Fibroblast of lung (primary cell): ENCODE measurements around the gene MORN4. TPM values are rescaled to one million over a fixed set of nuclear protein-coding genes. Genes with fewer than 3 reads are reported as not detected.
"Not testable (repeated sequence)": the region's sequence is repeated elsewhere in the genome, so short reads cannot be mapped to it uniquely, and the experiment has no call there.

ENCODE experiments used
- DNase-seq, 2 donors: peaks; one replicate each; pipeline versions ENCODE4 v3.0.0 to v3.0.0-alpha.2; 2010; ENCODE audit warnings: low read depth in 2 of 2
- H2AFZ ChIP-seq: 2 replicates; pipeline ENCODE4 v1.5.1; 2012; ENCODE audit warnings: low read length, control low read depth, inconsistent platforms
- H3K27ac ChIP-seq: 2 replicates; pipeline ENCODE4 v1.5.1; 2011; ENCODE audit warnings: low read length, control low read depth; ENCODE audit not compliant: insufficient read depth
- H3K27me3 ChIP-seq: 2 replicates; pipeline ENCODE4 v1.5.1; 2011; ENCODE audit warnings: mild to moderate bottlenecking, low read length; ENCODE audit not compliant: control insufficient read depth, insufficient read depth
- H3K36me3 ChIP-seq: 2 replicates; pipeline ENCODE4 v1.5.1; 2011; ENCODE audit warnings: low read length; ENCODE audit not compliant: control insufficient read depth, insufficient read depth
- H3K4me1 ChIP-seq: 2 replicates; pipeline ENCODE4 v1.5.1; 2011; ENCODE audit warnings: low read length; ENCODE audit not compliant: control insufficient read depth, insufficient read depth; ENCODE audit errors: extremely low read depth
- H3K4me2 ChIP-seq: 2 replicates; pipeline ENCODE4 v1.5.1; 2011; ENCODE audit warnings: low read length, control low read depth; ENCODE audit not compliant: insufficient read depth; ENCODE audit errors: extremely low read depth
- H3K4me3 ChIP-seq, 4 experiments: fragments of 200-600 bp in 1 of 4; sonication (generic) in 1 of 4; replicated peaks in 1 of 4; 2 replicates each; pipeline ENCODE4 v1.5.1; 2011 to 2016; ENCODE audit warnings: low read length in 4 of 4, low read depth in 3 of 4, mild to moderate bottlenecking in 3 of 4, control low read depth in 2 of 4, inconsistent platforms in 1 of 4, mixed read lengths in 1 of 4; ENCODE audit not compliant: insufficient read depth in 1 of 4; ENCODE audit errors: control extremely low read depth in 1 of 4
- H3K79me2 ChIP-seq: 2 replicates; pipeline ENCODE4 v1.5.1; 2012; ENCODE audit warnings: mild to moderate bottlenecking, low read length, inconsistent platforms; ENCODE audit not compliant: control insufficient read depth, insufficient read depth
- H3K9ac ChIP-seq: 2 replicates; pipeline ENCODE4 v1.5.1; 2011; ENCODE audit warnings: mild to moderate bottlenecking, low read length, control low read depth; ENCODE audit not compliant: insufficient read depth
- H3K9me3 ChIP-seq: 2 replicates; pipeline ENCODE4 v1.5.1; 2012; ENCODE audit warnings: low read depth, low read length; ENCODE audit not compliant: control insufficient read depth, insufficient read depth
- H4K20me1 ChIP-seq: 2 replicates; pipeline ENCODE4 v1.5.1; 2011; ENCODE audit warnings: low read length; ENCODE audit not compliant: control insufficient read depth, insufficient read depth; ENCODE audit errors: extremely low read depth
- EZH2 ChIP-seq: IDR thresholded peaks from 2 replicates; pipeline ENCODE4 v1.5.1; 2012; ENCODE audit warnings: low read length, control low read depth, mild to moderate bottlenecking; ENCODE audit errors: missing control alignments
- polyA plus RNA-seq, 2 donors: library from polyadenylated mRNA; depleted of rRNA in 1 of 2; stranded (reverse) in 1 of 2; unstranded in 1 of 2; fragments of >200 nt; gene quantifications; 2 replicates each; pipeline ENCODE4 v1.2.1, GENCODE V29; 2011 to 2012; ENCODE audit warnings: missing spikeins in 1 of 2
- total RNA-seq: library from RNA; depleted of rRNA; stranded (reverse); fragments of >200 nt; gene quantifications from 2 replicates; pipeline ENCODE4 v1.2.1, GENCODE V29; 2014
- TF ChIP-seq, protein P1 (sequence below), 2 donors: IDR thresholded peaks in 1 of 2; conservative IDR thresholded peaks in 1 of 2; 1 replicate in 1 of 2; 2 replicates in 1 of 2; pipeline ENCODE4 v1.5.1; 2011 to 2012; ENCODE audit warnings: low read length in 2 of 2, control low read depth in 1 of 2, inconsistent platforms in 1 of 2, low read depth in 1 of 2, mild to moderate bottlenecking in 1 of 2

Gene MORN4
- total and polyA plus RNA-seq, 2 donors (not counting 1 experiment from before 2014, with no cell fraction given), result 13.2 to 13.4 TPM

DNA sequence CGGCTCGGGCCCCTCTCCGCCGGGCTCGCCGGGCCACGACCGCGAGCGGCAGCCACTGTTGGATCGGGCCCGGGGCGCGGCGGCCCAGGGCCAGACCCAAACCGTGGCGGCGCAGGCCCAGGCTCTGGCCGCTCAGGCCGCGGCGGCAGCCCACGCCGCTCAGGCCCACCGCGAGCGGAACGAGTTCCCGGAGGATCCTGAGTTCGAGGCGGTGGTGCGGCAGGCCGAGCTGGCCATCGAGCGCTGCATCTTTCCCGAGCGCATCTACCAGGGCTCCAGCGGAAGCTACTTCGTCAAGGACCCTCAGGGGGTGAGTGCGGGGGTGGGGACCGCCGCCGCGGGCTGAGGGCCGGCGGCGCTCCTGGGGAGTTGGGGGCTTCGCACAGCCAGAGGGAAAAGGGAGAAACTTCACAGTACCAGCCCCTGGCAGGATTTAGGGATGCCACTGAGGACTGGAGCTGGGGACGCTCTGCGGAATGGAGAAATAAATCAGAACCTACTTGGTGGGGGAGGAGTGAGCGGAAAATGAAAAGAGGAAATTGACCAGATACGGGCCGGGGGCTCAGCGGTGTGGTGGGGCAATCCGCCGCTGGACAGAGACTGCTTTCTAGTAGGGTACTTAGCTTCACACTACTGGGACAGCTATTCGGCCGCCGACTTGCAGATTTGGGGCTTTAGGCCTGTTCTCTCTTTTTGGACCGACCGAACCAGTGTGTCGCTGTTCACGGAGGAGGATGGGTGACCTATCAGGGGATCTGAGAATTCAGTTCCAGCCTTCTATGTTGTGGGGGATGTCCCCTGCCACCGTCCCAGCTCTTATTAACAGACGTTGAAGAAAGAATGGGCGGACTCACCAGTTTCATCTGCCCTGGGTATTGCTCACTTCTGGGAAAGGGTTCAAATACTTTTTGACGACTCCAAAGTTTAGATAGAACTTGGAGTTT is 7.8 kb upstream of the MORN4 start:
- peak; percentile 53 to 75 for DNase-seq
- peak overlapping the region; percentile 95 for H3K27ac ChIP-seq
- peaks cover 44% of the 10 kb centered on the region for H3K79me2 ChIP-seq
- peak overlapping the region; percentile 94 for H3K9ac ChIP-seq
- no peaks in the 10 kb centered on the region for H4K20me1 ChIP-seq
- TF ChIP-seq EZH2, result no peak
- H3K36me3 ChIP-seq, result peaks cover 3% of the 10 kb centered on the region
- peak overlapping the region; percentile 85 for H3K4me2 ChIP-seq
- peak overlapping the region; percentile 69 to 99 (median 90) for H3K4me3 ChIP-seq
- no peaks in the 10 kb centered on the region for H3K27me3 ChIP-seq
- peak overlapping the region; percentile 51 for H2AFZ ChIP-seq
- H3K4me1 ChIP-seq, result peaks cover 2% of the 10 kb centered on the region
- H3K9me3 ChIP-seq, result no peaks in the 10 kb centered on the region

DNA sequence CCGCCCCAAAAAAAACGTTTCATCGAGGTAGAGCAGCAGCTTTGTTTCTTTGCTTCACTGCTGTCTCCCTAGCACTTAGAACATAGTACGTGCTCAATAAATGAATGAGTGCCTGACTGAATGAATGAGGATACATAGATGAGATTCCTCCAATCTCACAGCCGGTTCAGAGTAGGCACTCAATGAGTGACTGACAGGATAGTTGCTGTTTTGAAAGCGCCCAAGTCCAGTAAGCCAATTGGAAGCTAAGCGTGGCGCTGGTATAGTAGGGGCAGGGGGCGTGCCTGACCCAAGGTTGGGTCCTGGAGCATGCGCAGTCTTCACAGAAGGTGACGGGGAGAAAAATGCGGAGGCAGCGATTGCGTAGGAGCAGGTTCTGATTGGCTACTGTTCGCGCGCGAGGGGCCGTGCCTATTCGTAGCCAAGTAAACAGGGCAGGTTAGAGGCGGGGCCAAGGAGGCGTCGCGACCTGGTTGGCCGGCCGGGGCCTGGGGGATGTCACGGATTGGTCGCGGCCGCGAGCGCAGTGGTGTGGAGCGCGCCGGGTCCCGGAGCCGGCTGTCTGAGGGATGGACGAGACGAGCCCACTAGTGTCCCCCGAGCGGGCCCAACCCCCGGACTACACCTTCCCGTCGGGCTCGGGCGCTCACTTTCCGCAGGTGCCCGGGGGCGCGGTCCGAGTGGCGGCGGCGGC is 7.0 kb upstream of the MORN4 start, which contains the start of gene PI4K2A:
TSS of gene PI4K2A (plus strand) at position 498 of the 694 bp plus-strand sequence. CDS start at position 570, 72 bp downstream.
- Histone ChIP-seq H3K27ac (peak within 1 kb of the TSS; percentile 95), H3K36me3 (peaks cover 3% of the 10 kb centered on the region), H3K9me3 (no peaks in the 10 kb centered on the region), H3K27me3 (no peaks in the 10 kb centered on the region), H4K20me1 (no peaks in the 10 kb centered on the region), H3K4me2 (peak within 1 kb of the TSS; percentile 85), H3K9ac (peak within 1 kb of the TSS; percentile 94), H2AFZ (peak within 1 kb of the TSS; percentile 82), H3K79me2 (peaks cover 39% of the 10 kb centered on the region), H3K4me3 (peak within 1 kb of the TSS; percentile 69 to 99 (median 90)), H3K4me1 (peaks cover 2% of the 10 kb centered on the region)
- DNase-seq, result peak; percentile 98 to 99
- TF ChIP-seq, protein P1, sequence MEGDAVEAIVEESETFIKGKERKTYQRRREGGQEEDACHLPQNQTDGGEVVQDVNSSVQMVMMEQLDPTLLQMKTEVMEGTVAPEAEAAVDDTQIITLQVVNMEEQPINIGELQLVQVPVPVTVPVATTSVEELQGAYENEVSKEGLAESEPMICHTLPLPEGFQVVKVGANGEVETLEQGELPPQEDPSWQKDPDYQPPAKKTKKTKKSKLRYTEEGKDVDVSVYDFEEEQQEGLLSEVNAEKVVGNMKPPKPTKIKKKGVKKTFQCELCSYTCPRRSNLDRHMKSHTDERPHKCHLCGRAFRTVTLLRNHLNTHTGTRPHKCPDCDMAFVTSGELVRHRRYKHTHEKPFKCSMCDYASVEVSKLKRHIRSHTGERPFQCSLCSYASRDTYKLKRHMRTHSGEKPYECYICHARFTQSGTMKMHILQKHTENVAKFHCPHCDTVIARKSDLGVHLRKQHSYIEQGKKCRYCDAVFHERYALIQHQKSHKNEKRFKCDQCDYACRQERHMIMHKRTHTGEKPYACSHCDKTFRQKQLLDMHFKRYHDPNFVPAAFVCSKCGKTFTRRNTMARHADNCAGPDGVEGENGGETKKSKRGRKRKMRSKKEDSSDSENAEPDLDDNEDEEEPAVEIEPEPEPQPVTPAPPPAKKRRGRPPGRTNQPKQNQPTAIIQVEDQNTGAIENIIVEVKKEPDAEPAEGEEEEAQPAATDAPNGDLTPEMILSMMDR (conservative IDR thresholded peaks at IDR 0.05 in 1 of 2, IDR thresholded peaks at IDR 0.05 in 1 of 2; ENCODE audit: low read depth in 1 of 2, low read length in 2 of 2), result no peak
- TF ChIP-seq EZH2, result no peak

DNA sequence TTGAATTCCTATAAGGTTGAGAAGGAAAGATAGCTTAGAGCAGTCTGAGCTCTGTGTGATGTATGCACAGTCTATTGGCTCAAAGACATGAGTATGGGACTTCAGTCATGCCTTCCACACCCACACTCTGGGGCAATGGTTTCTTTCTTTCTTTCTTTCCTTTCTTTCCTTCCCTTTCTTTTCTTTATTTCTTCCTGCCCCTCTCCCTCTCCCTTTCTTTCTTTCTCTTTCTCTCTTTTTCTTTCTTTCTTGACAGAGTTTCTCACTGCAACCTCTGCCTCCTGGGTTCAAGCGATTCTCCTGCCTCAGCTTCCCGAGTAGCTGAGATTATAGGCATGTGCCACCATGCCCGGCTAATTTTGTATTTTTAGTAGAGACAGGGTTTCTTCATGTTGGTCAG is 5.8 kb upstream of the MORN4 start:
- H3K27ac ChIP-seq, H3K36me3 ChIP-seq, H3K4me1 ChIP-seq, H3K4me3 ChIP-seq, H3K9me3 ChIP-seq, DNase-seq, H2AFZ ChIP-seq, H3K27me3 ChIP-seq, H4K20me1 ChIP-seq, H3K4me2 ChIP-seq, H3K9ac ChIP-seq: not testable (repeated sequence)
- peaks cover 30% of the 10 kb centered on the region for H3K79me2 ChIP-seq
